HEK293 (cell line): Measurements from ENCODE around the gene BAG5.

Experiments used
- BCL11A ChIP-seq: fragments of 450-650 bp; formaldehyde crosslinking; IDR thresholded peaks from 2 replicates; pipeline ENCODE4 v1.5.1; 2016; ENCODE audit warnings: low read depth, missing biosample characterization, missing genetic modification characterization
- EGR2 ChIP-seq: fragments of 450-650 bp; formaldehyde crosslinking; IDR thresholded peaks from 2 replicates; pipeline ENCODE4 v1.5.1; 2016; ENCODE audit warnings: low read depth, missing biosample characterization, missing genetic modification characterization
- GLIS1 ChIP-seq: fragments of 450-650 bp; formaldehyde crosslinking; IDR thresholded peaks from 2 replicates; pipeline ENCODE4 v1.5.1; 2016; ENCODE audit warnings: missing biosample characterization, missing genetic modification characterization
- KLF1 ChIP-seq: fragments of 450-650 bp; formaldehyde crosslinking; IDR thresholded peaks from 2 replicates; pipeline ENCODE4 v1.5.1; 2016; ENCODE audit warnings: missing biosample characterization, missing genetic modification characterization
- KLF8 ChIP-seq: fragments of 450-650 bp; formaldehyde crosslinking; IDR thresholded peaks from 2 replicates; pipeline ENCODE4 v1.5.1; 2016; ENCODE audit warnings: missing biosample characterization, missing genetic modification characterization
- PRDM1 ChIP-seq: fragments of 450-650 bp; formaldehyde crosslinking; IDR thresholded peaks from 2 replicates; pipeline ENCODE4; 2016; ENCODE audit warnings: missing biosample characterization, missing genetic modification characterization
- REPIN1 ChIP-seq: fragments of 450-650 bp; formaldehyde crosslinking; IDR thresholded peaks from 2 replicates; pipeline ENCODE4 v1.5.1; 2017; ENCODE audit warnings: missing biosample characterization, missing genetic modification characterization, low read depth
- ZBTB17 ChIP-seq: fragments of 450-650 bp; formaldehyde crosslinking; IDR thresholded peaks from 2 replicates; pipeline ENCODE4 v1.5.1; 2016; ENCODE audit warnings: missing biosample characterization, missing genetic modification characterization
- ZFHX2 ChIP-seq: fragments of 450-650 bp; formaldehyde crosslinking; conservative IDR thresholded peaks from 2 replicates; pipeline ENCODE4 v1.5.1; 2016; ENCODE audit warnings: missing biosample characterization, missing genetic modification characterization
- ZNF146 ChIP-seq: fragments of 450-650 bp; formaldehyde crosslinking; IDR thresholded peaks from 2 replicates; pipeline ENCODE4 v1.5.1; 2016; ENCODE audit warnings: missing biosample characterization, missing genetic modification characterization
- ZNF16 ChIP-seq: fragments of 450-650 bp; formaldehyde crosslinking; IDR thresholded peaks from 2 replicates; pipeline ENCODE4 v1.5.1; 2016; ENCODE audit warnings: low read depth, missing biosample characterization, missing genetic modification characterization
- ZNF24 ChIP-seq: fragments of 450-650 bp; formaldehyde crosslinking; IDR thresholded peaks from 2 replicates; pipeline ENCODE4 v1.5.1; 2016; ENCODE audit warnings: missing biosample characterization, missing genetic modification characterization
- ZNF37A ChIP-seq: fragments of 450-650 bp; IDR thresholded peaks from 2 replicates; pipeline ENCODE4 v1.5.1; 2018; ENCODE audit warnings: missing biosample characterization, missing genetic modification characterization
- ZNF521 ChIP-seq: fragments of 450-650 bp; formaldehyde crosslinking; IDR thresholded peaks from 2 replicates; pipeline ENCODE4 v1.5.1; 2017; ENCODE audit warnings: missing biosample characterization, mild to moderate bottlenecking, missing genetic modification characterization
- ZNF529 ChIP-seq: fragments of 450-650 bp; formaldehyde crosslinking; IDR thresholded peaks from 2 replicates; pipeline ENCODE4 v1.5.1; 2017; ENCODE audit warnings: missing genetic modification characterization, missing biosample characterization; ENCODE audit not compliant: insufficient replicate concordance
- ZNF530 ChIP-seq: fragments of 450-650 bp; formaldehyde crosslinking; IDR thresholded peaks from 2 replicates; pipeline ENCODE4 v1.5.1; 2016; ENCODE audit warnings: low read depth, missing biosample characterization, missing genetic modification characterization
- ZNF600 ChIP-seq: fragments of 450-650 bp; formaldehyde crosslinking; IDR thresholded peaks from 2 replicates; pipeline ENCODE4 v1.5.1; 2016; ENCODE audit warnings: missing biosample characterization, missing genetic modification characterization
- ZNF610 ChIP-seq: fragments of 450-650 bp; formaldehyde crosslinking; IDR thresholded peaks from 2 replicates; pipeline ENCODE4 v1.5.1; 2016; ENCODE audit warnings: missing biosample characterization, missing genetic modification characterization, borderline replicate concordance
- ZNF658 ChIP-seq: fragments of 450-650 bp; formaldehyde crosslinking; IDR thresholded peaks from 2 replicates; pipeline ENCODE4; 2016; ENCODE audit warnings: missing biosample characterization, missing genetic modification characterization
- ZSCAN16 ChIP-seq: fragments of 450-650 bp; formaldehyde crosslinking; IDR thresholded peaks from 2 replicates; pipeline ENCODE4 v1.5.1; 2016; ENCODE audit warnings: missing biosample characterization, missing genetic modification characterization
- ZXDB ChIP-seq: fragments of 450-650 bp; formaldehyde crosslinking; IDR thresholded peaks from 2 replicates; pipeline ENCODE4 v1.5.1; 2016; ENCODE audit warnings: missing biosample characterization, missing genetic modification characterization
- TF ChIP-seq, protein P1 (sequence below): fragments of 450-650 bp; formaldehyde crosslinking; IDR thresholded peaks from 2 replicates; pipeline ENCODE4 v1.5.1; 2017; ENCODE audit warnings: missing biosample characterization, missing genetic modification characterization
- TF ChIP-seq, protein P2 (sequence below): fragments of 450-650 bp; formaldehyde crosslinking; IDR thresholded peaks from 2 replicates; pipeline ENCODE4 v1.5.1; 2016; ENCODE audit warnings: missing biosample characterization, missing genetic modification characterization
- TF ChIP-seq, protein P3 (sequence below): fragments of 450-650 bp; formaldehyde crosslinking; IDR thresholded peaks from 2 replicates; pipeline ENCODE4 v1.5.1; 2016; ENCODE audit warnings: missing biosample characterization, missing genetic modification characterization
- TF ChIP-seq, protein P4 (sequence below): fragments of 450-650 bp; formaldehyde crosslinking; IDR thresholded peaks from 2 replicates; pipeline ENCODE4 v1.5.1; 2016; ENCODE audit warnings: missing biosample characterization, missing genetic modification characterization

BAG5 gene

DNA sequence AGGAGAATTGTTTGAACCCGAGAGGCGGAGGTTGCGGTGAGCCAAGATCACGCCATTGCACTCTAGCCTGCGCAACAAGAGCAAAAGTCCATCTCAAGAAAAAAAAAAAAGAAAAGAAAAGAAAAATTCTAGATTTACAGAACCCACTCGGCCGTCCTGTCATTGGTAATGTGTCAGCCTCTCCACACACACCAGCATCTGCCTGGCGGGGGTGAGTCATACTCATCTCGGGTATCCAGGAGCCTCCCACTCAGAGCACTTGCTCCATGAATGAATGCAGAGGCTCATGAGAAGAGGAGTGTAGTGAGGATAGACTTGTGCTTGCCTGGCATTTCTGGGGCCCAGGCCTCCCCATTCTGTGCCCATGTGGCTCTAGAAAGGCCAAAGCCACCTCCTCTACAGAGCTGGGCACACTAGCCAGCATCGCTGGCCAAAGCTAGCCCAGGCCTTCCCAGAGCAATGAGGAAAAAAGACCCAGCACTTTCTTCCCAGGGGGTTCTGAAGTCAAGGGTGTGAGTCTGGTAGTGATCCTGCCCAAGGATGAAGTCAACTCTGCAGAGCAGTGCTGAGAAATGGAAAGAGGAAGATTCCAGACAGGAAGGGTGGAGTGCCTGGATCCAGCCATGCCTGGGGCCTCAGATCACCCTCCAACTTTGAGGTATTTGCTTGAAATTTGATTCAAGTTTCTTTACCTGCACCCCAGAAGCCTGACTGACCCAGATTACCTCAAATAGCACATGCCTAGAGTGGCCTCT, 35.3 kb upstream of the BAG5 start (continued):
- TF ChIP-seq ZBTB17: peak; percentile 94
- TF ChIP-seq ZNF658 (tag by site-specific recombination): no peak
- no peak for TF ChIP-seq ZNF529 (tag by site-specific recombination)
- TF ChIP-seq REPIN1: no peak
- no peak for TF ChIP-seq ZSCAN16
- no peak for TF ChIP-seq ZNF530
- TF ChIP-seq ZNF521 (tag by site-specific recombination): no peak
- no peak for TF ChIP-seq ZXDB (tag by site-specific recombination)
- TF ChIP-seq BCL11A: no peak
- TF ChIP-seq PRDM1 (tag by site-specific recombination): peak; percentile 60; the same call in 1 of the 2 replicates
- 0 out of 2 replicates have a peak, but pooled peaks have one; percentile 20 for TF ChIP-seq KLF1 (tag by site-specific recombination)
- peak; percentile 34; the same call in 1 of the 2 replicates for TF ChIP-seq GLIS1 (tag by site-specific recombination)
- TF ChIP-seq, protein P1, sequence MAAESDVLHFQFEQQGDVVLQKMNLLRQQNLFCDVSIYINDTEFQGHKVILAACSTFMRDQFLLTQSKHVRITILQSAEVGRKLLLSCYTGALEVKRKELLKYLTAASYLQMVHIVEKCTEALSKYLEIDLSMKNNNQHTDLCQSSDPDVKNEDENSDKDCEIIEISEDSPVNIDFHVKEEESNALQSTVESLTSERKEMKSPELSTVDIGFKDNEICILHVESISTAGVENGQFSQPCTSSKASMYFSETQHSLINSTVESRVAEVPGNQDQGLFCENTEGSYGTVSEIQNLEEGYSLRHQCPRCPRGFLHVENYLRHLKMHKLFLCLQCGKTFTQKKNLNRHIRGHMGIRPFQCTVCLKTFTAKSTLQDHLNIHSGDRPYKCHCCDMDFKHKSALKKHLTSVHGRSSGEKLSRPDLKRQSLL (tag by site-specific recombination): no peak
- TF ChIP-seq ZNF610 (tag by site-specific recombination): no peak
- peak; percentile 58; the same call in 1 of the 2 replicates for TF ChIP-seq KLF8 (tag by site-specific recombination)
- peak; percentile 89; the same call in 1 of the 2 replicates for TF ChIP-seq ZNF24
- TF ChIP-seq, protein P2, sequence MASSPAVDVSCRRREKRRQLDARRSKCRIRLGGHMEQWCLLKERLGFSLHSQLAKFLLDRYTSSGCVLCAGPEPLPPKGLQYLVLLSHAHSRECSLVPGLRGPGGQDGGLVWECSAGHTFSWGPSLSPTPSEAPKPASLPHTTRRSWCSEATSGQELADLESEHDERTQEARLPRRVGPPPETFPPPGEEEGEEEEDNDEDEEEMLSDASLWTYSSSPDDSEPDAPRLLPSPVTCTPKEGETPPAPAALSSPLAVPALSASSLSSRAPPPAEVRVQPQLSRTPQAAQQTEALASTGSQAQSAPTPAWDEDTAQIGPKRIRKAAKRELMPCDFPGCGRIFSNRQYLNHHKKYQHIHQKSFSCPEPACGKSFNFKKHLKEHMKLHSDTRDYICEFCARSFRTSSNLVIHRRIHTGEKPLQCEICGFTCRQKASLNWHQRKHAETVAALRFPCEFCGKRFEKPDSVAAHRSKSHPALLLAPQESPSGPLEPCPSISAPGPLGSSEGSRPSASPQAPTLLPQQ: no peak
- TF ChIP-seq ZNF146 (tag by site-specific recombination): no peak
- TF ChIP-seq, protein P3, sequence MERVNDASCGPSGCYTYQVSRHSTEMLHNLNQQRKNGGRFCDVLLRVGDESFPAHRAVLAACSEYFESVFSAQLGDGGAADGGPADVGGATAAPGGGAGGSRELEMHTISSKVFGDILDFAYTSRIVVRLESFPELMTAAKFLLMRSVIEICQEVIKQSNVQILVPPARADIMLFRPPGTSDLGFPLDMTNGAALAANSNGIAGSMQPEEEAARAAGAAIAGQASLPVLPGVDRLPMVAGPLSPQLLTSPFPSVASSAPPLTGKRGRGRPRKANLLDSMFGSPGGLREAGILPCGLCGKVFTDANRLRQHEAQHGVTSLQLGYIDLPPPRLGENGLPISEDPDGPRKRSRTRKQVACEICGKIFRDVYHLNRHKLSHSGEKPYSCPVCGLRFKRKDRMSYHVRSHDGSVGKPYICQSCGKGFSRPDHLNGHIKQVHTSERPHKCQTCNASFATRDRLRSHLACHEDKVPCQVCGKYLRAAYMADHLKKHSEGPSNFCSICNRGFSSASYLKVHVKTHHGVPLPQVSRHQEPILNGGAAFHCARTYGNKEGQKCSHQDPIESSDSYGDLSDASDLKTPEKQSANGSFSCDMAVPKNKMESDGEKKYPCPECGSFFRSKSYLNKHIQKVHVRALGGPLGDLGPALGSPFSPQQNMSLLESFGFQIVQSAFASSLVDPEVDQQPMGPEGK: 0 out of 2 replicates have a peak, but pooled peaks have one; percentile 24
- TF ChIP-seq, protein P4, sequence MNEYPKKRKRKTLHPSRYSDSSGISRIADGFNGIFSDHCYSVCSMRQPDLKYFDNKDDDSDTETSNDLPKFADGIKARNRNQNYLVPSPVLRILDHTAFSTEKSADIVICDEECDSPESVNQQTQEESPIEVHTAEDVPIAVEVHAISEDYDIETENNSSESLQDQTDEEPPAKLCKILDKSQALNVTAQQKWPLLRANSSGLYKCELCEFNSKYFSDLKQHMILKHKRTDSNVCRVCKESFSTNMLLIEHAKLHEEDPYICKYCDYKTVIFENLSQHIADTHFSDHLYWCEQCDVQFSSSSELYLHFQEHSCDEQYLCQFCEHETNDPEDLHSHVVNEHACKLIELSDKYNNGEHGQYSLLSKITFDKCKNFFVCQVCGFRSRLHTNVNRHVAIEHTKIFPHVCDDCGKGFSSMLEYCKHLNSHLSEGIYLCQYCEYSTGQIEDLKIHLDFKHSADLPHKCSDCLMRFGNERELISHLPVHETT (tag by site-specific recombination): 0 out of 2 replicates have a peak, but pooled peaks have one; percentile 30
- TF ChIP-seq ZFHX2 (tag by site-specific recombination): peak; percentile 82
- TF ChIP-seq EGR2 (tag by site-specific recombination): peak; percentile 69; the same call in 1 of the 2 replicates
- TF ChIP-seq ZNF37A: no peak
- TF ChIP-seq ZNF600 (tag by site-specific recombination): peak; percentile 88
- TF ChIP-seq ZNF16 (tag by site-specific recombination): no peak
